NT2/D1 (cell line): ENCODE results near the gene AASDH.

Source experiments
- DNase-seq: peaks from one replicate; pipeline ENCODE4 v3.0.0-alpha.2; 2011; ENCODE audit warnings: low read depth, low spot score
- H3K27me3 ChIP-seq: 2 replicates; pipeline ENCODE4 v1.6.0; 2011; ENCODE audit warnings: mild to moderate bottlenecking; ENCODE audit not compliant: insufficient read length, insufficient read depth
- H3K36me3 ChIP-seq: 2 replicates; pipeline ENCODE4 v1.6.1; 2011; ENCODE audit warnings: mild to moderate bottlenecking, low read length, mixed read lengths; ENCODE audit not compliant: insufficient read depth, insufficient read length
- H3K4me1 ChIP-seq: 2 replicates; pipeline ENCODE4 v1.5.1; 2011; ENCODE audit not compliant: insufficient read depth, insufficient read length
- H3K4me3 ChIP-seq: 2 replicates; pipeline ENCODE4 v1.5.1; 2011; ENCODE audit warnings: low read depth; ENCODE audit not compliant: insufficient read length
- H3K9ac ChIP-seq: 2 replicates; pipeline ENCODE4 v1.6.0; 2011; ENCODE audit warnings: low read depth; ENCODE audit not compliant: insufficient read length
- H3K9me3 ChIP-seq: 2 replicates; pipeline ENCODE4 v1.5.1; 2011; ENCODE audit warnings: mild to moderate bottlenecking, low read length; ENCODE audit not compliant: insufficient read depth
- SUZ12 ChIP-seq: IDR thresholded peaks from 2 replicates; pipeline ENCODE4 v1.6.1; 2011; ENCODE audit not compliant: insufficient read length, insufficient read depth; ENCODE audit errors: extremely low read depth
- YY1 ChIP-seq: IDR thresholded peaks from 2 replicates; pipeline ENCODE4 v1.6.1; 2011; ENCODE audit not compliant: insufficient read length, insufficient read depth
- ZNF274 ChIP-seq: IDR thresholded peaks from 2 replicates; pipeline ENCODE4 v1.6.1; 2011; ENCODE audit warnings: mild to moderate bottlenecking, low read depth, low read length

The AASDH gene

DNA sequence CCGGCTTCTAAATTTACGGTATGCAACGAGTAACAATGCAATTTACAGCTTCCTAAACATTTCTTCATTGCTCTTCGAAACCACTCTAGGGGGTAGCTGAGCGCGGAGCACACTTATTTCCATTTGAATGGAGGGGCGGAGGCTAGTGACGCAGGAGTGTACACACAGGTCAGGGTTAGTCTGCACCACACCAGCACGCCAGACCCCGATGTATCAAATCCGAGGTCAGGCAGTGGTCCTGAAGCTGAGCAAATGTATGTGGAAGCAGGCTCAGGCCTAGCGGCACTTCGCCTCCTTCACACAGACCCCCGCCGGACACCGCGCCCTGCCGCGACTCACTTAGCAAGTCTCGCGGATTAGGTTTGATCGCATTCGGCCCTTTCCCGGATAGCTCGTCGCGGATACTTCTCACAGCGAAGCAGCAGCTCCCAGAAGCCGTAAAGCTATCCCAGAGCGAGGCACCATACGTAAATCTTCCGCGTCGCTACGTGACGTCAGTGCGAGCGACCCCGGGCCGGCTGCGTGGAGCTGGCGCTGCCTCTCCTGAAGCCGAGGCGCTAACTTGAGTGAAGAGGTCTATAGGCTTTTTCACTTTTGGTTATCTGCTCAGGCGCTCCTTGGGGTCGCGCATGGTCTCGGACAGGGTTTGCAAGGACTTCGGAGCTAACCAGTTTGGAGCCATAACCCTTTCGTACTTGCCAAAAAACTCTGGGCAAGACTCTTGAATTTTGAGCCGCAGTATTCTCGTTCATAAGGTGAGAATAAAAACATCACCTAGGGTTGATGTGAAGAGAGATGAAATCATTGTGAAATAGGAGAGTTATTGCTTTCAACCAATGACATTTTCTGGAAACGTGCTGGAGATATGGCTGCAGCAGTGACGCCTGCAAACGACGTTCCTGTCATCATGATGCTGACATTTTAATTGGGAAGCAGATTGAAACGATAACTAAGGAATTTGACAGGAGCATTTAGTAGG, at the start of gene AASDH:
TSS of gene AASDH (minus strand) at position 469 of the 979 bp plus-strand sequence. CDS start 3,192 bp downstream, outside the sequence.
- Histone ChIP-seq H3K4me3 (peak within 1 kb of the TSS; percentile 82), H3K4me1 (no peaks in the 10 kb centered on the region), H3K9ac (peak within 1 kb of the TSS; percentile 92), H3K36me3 (peaks cover 8% of the 10 kb centered on the region), H3K27me3 (no peaks in the 10 kb centered on the region), H3K9me3 (no peaks in the 10 kb centered on the region)
- TF ChIP-seq ZNF274 (no peak), SUZ12 (no peak), YY1 (no peak)
- peak; percentile 81 for DNase-seq

DNA sequence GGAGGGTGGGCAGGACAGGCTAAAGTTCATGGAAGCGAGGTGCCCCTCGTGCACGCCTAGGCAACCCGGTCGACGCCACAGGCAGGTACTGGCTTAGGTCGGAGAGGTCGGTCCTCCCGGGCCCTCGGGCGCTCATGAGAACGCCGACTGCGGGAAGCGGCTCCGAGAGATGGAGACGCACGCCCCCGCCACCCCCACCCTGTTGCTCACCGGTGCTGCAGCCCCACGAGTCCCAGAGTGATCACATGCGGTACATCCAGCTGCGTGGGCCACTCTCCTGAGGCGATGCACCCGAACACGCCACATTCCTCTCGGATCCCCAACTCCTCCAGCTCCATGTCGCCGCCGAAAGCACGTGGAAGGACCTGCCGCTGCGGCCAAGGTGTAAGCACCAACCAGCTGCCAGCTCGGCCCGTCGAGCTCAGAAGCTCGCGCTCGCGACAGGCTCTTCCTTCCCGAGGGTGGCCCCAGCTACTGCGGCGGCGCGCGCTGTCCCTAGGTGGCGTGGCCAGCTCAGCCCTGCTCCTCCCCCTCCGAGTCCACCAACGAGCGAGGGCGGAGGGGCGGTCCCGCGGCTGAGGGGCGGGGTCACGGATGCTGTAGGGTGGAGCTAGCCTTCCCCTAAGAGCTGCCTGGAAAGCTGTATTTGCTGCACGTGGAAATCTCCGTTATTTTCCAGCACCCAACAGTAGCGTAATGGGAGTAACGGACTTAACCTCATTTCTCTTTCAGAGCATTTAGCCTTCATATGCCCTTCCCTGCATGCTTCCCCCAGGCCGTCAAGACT, 48.0 kb upstream of the AASDH start, which contains the start of gene PPAT:
TSS of gene PPAT (minus strand) at position 476 of the 787 bp plus-strand sequence. CDS start at position 338, 138 bp downstream.
- DNase-seq: peak; percentile 88
- no peaks in the 10 kb centered on the region for H3K27me3 ChIP-seq
- peak within 1 kb of the TSS; percentile 91 for H3K4me3 ChIP-seq
- H3K9ac ChIP-seq: peak within 1 kb of the TSS; percentile 96
- no peaks in the 10 kb centered on the region for H3K9me3 ChIP-seq
- peaks cover 17% of the 10 kb centered on the region for H3K36me3 ChIP-seq
- H3K4me1 ChIP-seq: no peaks in the 10 kb centered on the region
- no peak for TF ChIP-seq ZNF274
- no peak for TF ChIP-seq YY1
- no peak for TF ChIP-seq SUZ12

DNA sequence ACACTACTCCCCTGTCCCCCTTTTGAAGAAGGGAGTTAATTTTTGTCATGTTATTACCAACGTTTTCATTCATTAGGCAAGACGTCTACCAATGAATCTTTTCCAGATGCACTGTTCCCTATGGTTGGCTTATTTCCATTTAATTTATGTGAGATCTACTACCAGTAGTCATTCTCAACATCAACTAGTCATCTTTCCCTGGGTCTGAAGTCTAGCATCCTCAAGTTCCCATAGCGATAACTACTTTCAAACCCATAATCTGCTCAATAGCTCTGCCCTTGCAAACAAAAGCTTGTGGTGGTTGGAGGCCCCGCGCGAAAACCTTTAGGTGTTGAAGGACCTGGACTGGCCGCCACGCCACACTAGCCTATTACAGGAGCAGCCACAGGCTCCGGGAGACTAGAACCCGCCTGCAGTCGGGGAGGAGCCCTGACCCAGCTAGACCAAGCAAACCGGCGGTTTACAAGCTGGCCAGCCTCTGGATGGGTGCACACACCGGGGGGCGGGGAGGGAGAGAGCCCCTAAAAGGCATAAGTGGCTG, 47.4 kb upstream of the AASDH start:
- H3K9me3 ChIP-seq: no peaks in the 10 kb centered on the region
- no peaks in the 10 kb centered on the region for H3K4me1 ChIP-seq
- no peak for DNase-seq
- no peaks in the 10 kb centered on the region for H3K27me3 ChIP-seq
- TF ChIP-seq SUZ12: no peak
- TF ChIP-seq YY1: no peak
- TF ChIP-seq ZNF274: no peak
- H3K9ac ChIP-seq: peak overlapping the region; percentile 96
- peaks cover 15% of the 10 kb centered on the region for H3K36me3 ChIP-seq
- H3K4me3 ChIP-seq: peak overlapping the region; percentile 91

GRCh38 chr4:56433280-56433679, 46.0 kb upstream of the AASDH start:
- peaks cover 10% of the 10 kb centered on the region for H3K36me3 ChIP-seq

GRCh38 chr4:56430203-56430602, 42.9 kb upstream of the AASDH start:
- Histone ChIP-seq H3K4me3 (no peak overlapping the region), H3K36me3 (peaks cover 10% of the 10 kb centered on the region), H3K9ac (no peak overlapping the region), H3K27me3 (no peaks in the 10 kb centered on the region), H3K4me1 (no peaks in the 10 kb centered on the region), H3K9me3 (no peaks in the 10 kb centered on the region)
- no peak for DNase-seq
- TF ChIP-seq YY1: no peak
- TF ChIP-seq SUZ12: no peak
- TF ChIP-seq ZNF274: no peak

More at GRCh38 chr4:56433280-56433679, 46.0 kb upstream of the AASDH start:
- H3K4me3 ChIP-seq: peak overlapping the region; percentile 91
- TF ChIP-seq SUZ12: no peak
- TF ChIP-seq YY1: no peak
- no peak for TF ChIP-seq ZNF274
- DNase-seq: no peak
- no peaks in the 10 kb centered on the region for H3K27me3 ChIP-seq
- H3K4me1 ChIP-seq: no peaks in the 10 kb centered on the region
- peak overlapping the region; percentile 56 for H3K9ac ChIP-seq
- H3K9me3 ChIP-seq: no peaks in the 10 kb centered on the region

- no peak for TF ChIP-seq YY1
- no peak for DNase-seq
- H3K4me3 ChIP-seq: no peak overlapping the region
- H3K9ac ChIP-seq: no peak overlapping the region
- no peaks in the 10 kb centered on the region for H3K4me1 ChIP-seq
- peaks cover 7% of the 10 kb centered on the region for H3K36me3 ChIP-seq
- no peaks in the 10 kb centered on the region for H3K27me3 ChIP-seq
- H3K9me3 ChIP-seq: no peaks in the 10 kb centered on the region
Measured at GRCh38 chr4:56427179-56427578, 39.9 kb upstream of the AASDH start.

- H3K4me1 ChIP-seq: no peaks in the 10 kb centered on the region
- DNase-seq: no peak
- H3K36me3 ChIP-seq: peaks cover 7% of the 10 kb centered on the region
- no peak overlapping the region for H3K4me3 ChIP-seq
- H3K9ac ChIP-seq: no peak overlapping the region
- TF ChIP-seq ZNF274: no peak
- TF ChIP-seq SUZ12: no peak
- no peak for TF ChIP-seq YY1
- H3K9me3 ChIP-seq: no peaks in the 10 kb centered on the region
- no peaks in the 10 kb centered on the region for H3K27me3 ChIP-seq
Measured at GRCh38 chr4:56426273-56426672, 39.0 kb upstream of the AASDH start.
